HCT116 (cell line): Measurements from ENCODE around the gene ZNF462. TPM values are rescaled to one million over a fixed set of nuclear protein-coding genes. Genes with fewer than 3 reads are reported as not detected.

Experiments used
- ATAC-seq: fragments of 200-7000 bp; cut with Tn5 transposase; 2 replicates; pipeline ENCODE4 v1.9.1; 2020; ENCODE audit warnings: mild to moderate bottlenecking, moderate library complexity
- BruUV-seq: library from RNA; stranded (reverse); fragments of 400-500 nt; replicated peaks from 2 replicates; lab custom pipeline; 2021; lab: Mats Ljungman, UMichigan
- CTCF ChIA-PET: fragments of 300-600 bp; sonication (Branson Sonifier 250); formaldehyde crosslinking; loops from one replicate; lab custom pipeline; 2021; ENCODE audit warnings: antibody characterized with exemption; lab: Charles Lee
- POLR2A ChIA-PET: fragments of 300-600, 350-600 bp; sonication (Branson Sonifier 250); formaldehyde crosslinking; loops from one replicate; lab custom pipeline; 2021; ENCODE audit warnings: antibody characterized with exemption; lab: Charles Lee
- RAD21 ChIA-PET, 2 experiments: fragments of 300-600 bp; sonication (Branson Sonifier 250); formaldehyde crosslinking; loops; one replicate each; lab custom pipeline; 2023; ENCODE audit warnings: low total read pairs in 2 of 2; ENCODE audit not compliant: uncharacterized antibody in 2 of 2, unreplicated experiment in 2 of 2, low non-redundant PET in 1 of 2; lab: Charles Lee
- DNase-seq: peaks from one replicate; pipeline ENCODE4 v3.0.0-alpha.2; 2010; ENCODE audit warnings: low read depth, low spot score
- H2AFZ ChIP-seq: fragments of 200-600 bp; shearing (Covaris generic), sonication (generic); 2 replicates; pipeline ENCODE4 v1.6.1; 2017; ENCODE audit warnings: low read depth, mixed run types, mixed read lengths, antibody characterized with exemption, low read length; ENCODE audit not compliant: poor library complexity, severe bottlenecking
- H3K27ac ChIP-seq: 2 replicates; pipeline ENCODE4 v1.5.1; 2012; ENCODE audit warnings: low read depth, low read length
- H3K27me3 ChIP-seq: fragments of 200-600 bp; sonication (generic); 2 replicates; pipeline ENCODE4 v1.6.1; 2016; ENCODE audit warnings: mixed run types, low read length, mixed read lengths; ENCODE audit not compliant: insufficient read depth
- H3K36me3 ChIP-seq, 2 experiments: fragments of 200-500 bp in 1 of 2; fragments of 200-600 bp in 1 of 2; sonication (Bioruptor generic) in 1 of 2; sonication (generic) in 1 of 2; 2 replicates each; pipeline versions ENCODE4 v1.5.1 to v1.6.1; 2014 to 2016; ENCODE audit warnings: low read length in 2 of 2, inconsistent platforms in 1 of 2, mixed read lengths in 1 of 2, mixed run types in 1 of 2; ENCODE audit not compliant: insufficient read depth in 2 of 2, control insufficient read depth in 1 of 2
- H3K4me1 ChIP-seq, 2 experiments: fragments of 200-600 bp in 1 of 2; sonication (generic) in 1 of 2; 2 replicates each; pipeline versions ENCODE4 v1.5.1 to v1.6.1; 2012 to 2017; ENCODE audit warnings: low read length in 2 of 2, inconsistent platforms in 1 of 2, mild to moderate bottlenecking in 1 of 2, mixed read lengths in 1 of 2, mixed run types in 1 of 2, moderate library complexity in 1 of 2; ENCODE audit not compliant: insufficient read depth in 2 of 2, control insufficient read depth in 1 of 2
- H3K4me2 ChIP-seq: fragments of 200-600 bp; sonication (generic); 2 replicates; pipeline ENCODE4 v1.6.1; 2017; ENCODE audit warnings: mixed run types, low read length, mixed read lengths
- H3K4me3 ChIP-seq, 2 experiments: fragments of 200-600 bp in 1 of 2; sonication (generic) in 1 of 2; replicated peaks in 1 of 2; 2 replicates each; pipeline ENCODE4 v1.5.1; 2011 to 2016; ENCODE audit warnings: low read length in 2 of 2, control low read depth in 1 of 2, low read depth in 1 of 2, mild to moderate bottlenecking in 1 of 2, mixed read lengths in 1 of 2, mixed run types in 1 of 2
- H3K79me2 ChIP-seq: fragments of 200-600 bp; sonication (generic); 2 replicates; pipeline ENCODE4 v1.6.1; 2017; ENCODE audit warnings: mild to moderate bottlenecking, mixed run types, low read length, moderate library complexity, mixed read lengths; ENCODE audit not compliant: insufficient read depth
- H3K9ac ChIP-seq: fragments of 200-600 bp; sonication (generic); 2 replicates; pipeline ENCODE4 v1.6.1; 2016; ENCODE audit warnings: low read length, mixed read lengths
- H3K9me2 ChIP-seq: fragments of 200-600 bp; sonication (generic), shearing (Covaris generic); 2 replicates; pipeline ENCODE4 v1.6.1; 2017; ENCODE audit warnings: mixed run types, mild to moderate bottlenecking, moderate library complexity; ENCODE audit not compliant: insufficient read depth
- H3K9me3 ChIP-seq, 2 experiments: fragments of 200-500 bp in 1 of 2; fragments of 200-600 bp in 1 of 2; sonication (Bioruptor generic) in 1 of 2; sonication (generic) in 1 of 2; 2 replicates each; pipeline ENCODE4 v1.6.1; 2014 to 2017; ENCODE audit warnings: low read length in 2 of 2, mixed read lengths in 2 of 2, inconsistent platforms in 1 of 2, low read depth in 1 of 2, mild to moderate bottlenecking in 1 of 2, mixed run types in 1 of 2, moderate library complexity in 1 of 2; ENCODE audit not compliant: control insufficient read depth in 1 of 2, insufficient read depth in 1 of 2
- H4K20me1 ChIP-seq: fragments of 200-600 bp; sonication (generic), shearing (Covaris generic); 2 replicates; pipeline ENCODE4 v1.6.1; 2017; ENCODE audit warnings: mixed run types, mild to moderate bottlenecking, moderate library complexity; ENCODE audit not compliant: insufficient read depth
- CBX3 ChIP-seq: IDR thresholded peaks from 2 replicates; pipeline ENCODE4 v1.6.1; 2012; ENCODE audit warnings: low read depth
- CEBPB ChIP-seq: IDR thresholded peaks from 2 replicates; pipeline ENCODE4 v1.6.1; 2012; ENCODE audit warnings: low read depth
- CTCF ChIP-seq, 3 experiments: fragments of 200-600 bp in 1 of 3; sonication (generic) in 1 of 3; IDR thresholded peaks in 2 of 3; conservative IDR thresholded peaks in 1 of 3; 2 replicates each; pipeline ENCODE4 v1.5.1; 2012 to 2017; ENCODE audit warnings: low read depth in 2 of 3, low read length in 2 of 3, antibody characterized with exemption in 1 of 3, borderline replicate concordance in 1 of 3, control low read depth in 1 of 3, mild to moderate bottlenecking in 1 of 3, mixed read lengths in 1 of 3, mixed run types in 1 of 3, moderate library complexity in 1 of 3; ENCODE audit not compliant: insufficient read depth in 1 of 3
- EGR1 ChIP-seq: IDR thresholded peaks from 2 replicates; pipeline ENCODE4 v1.6.1; 2012; ENCODE audit warnings: low read depth
- EZH2 ChIP-seq: fragments of 200-600 bp; sonication (generic); IDR thresholded peaks from 2 replicates; pipeline ENCODE4 v1.6.1; 2017; ENCODE audit warnings: antibody characterized with exemption, mixed run types
- EZH2phosphoT487 ChIP-seq: fragments of 200-600 bp; IDR thresholded peaks from 2 replicates; pipeline ENCODE4 v1.6.1; 2018; ENCODE audit warnings: antibody characterized with exemption, borderline replicate concordance
- FOSL1 ChIP-seq: IDR thresholded peaks from 2 replicates; pipeline ENCODE4 v1.6.1; 2012; ENCODE audit warnings: low read depth
- POLR2A ChIP-seq: IDR thresholded peaks from 2 replicates; pipeline ENCODE4 v1.7.0; 2011; ENCODE audit warnings: borderline replicate concordance; ENCODE audit not compliant: insufficient read depth, insufficient read length; ENCODE audit errors: extremely low read depth
- POLR2AphosphoS5 ChIP-seq: IDR thresholded peaks from 2 replicates; pipeline ENCODE4 v1.6.1; 2011; ENCODE audit warnings: mild to moderate bottlenecking, low read depth, low read length, moderate library complexity
- SIN3A ChIP-seq: IDR thresholded peaks from 2 replicates; pipeline ENCODE4 v1.6.1; 2012; ENCODE audit warnings: low read depth
- SP1 ChIP-seq: IDR thresholded peaks from 2 replicates; pipeline ENCODE4 v1.6.1; 2012; ENCODE audit warnings: low read depth
- SRF ChIP-seq: IDR thresholded peaks from 2 replicates; pipeline ENCODE4 v1.6.1; 2012; ENCODE audit warnings: low read depth
- YY1 ChIP-seq: IDR thresholded peaks from 2 replicates; pipeline ENCODE4 v1.6.1; 2011; ENCODE audit warnings: low read length, low read depth, moderate library complexity, mild to moderate bottlenecking; ENCODE audit not compliant: insufficient replicate concordance; ENCODE audit errors: extremely low read depth
- ZFX ChIP-seq: fragments of 450-650 bp; IDR thresholded peaks from 2 replicates; pipeline ENCODE4 v1.6.1; 2017
- ZNF274 ChIP-seq: fragments of 200-500 bp; sonication (Bioruptor generic); IDR thresholded peaks from 2 replicates; pipeline ENCODE4 v1.6.1; 2014; ENCODE audit warnings: mild to moderate bottlenecking, low read depth, low read length, inconsistent platforms
- intact Hi-C: fragments of 100-400 bp; cut with micrococcal nuclease; formaldehyde crosslinking; loops from 2 replicates; pipeline ENCODE4 v1.10.0; 2022
- total RNA-seq: library from RNA; stranded (reverse); gene quantifications from one replicate; pipeline ENCODE4 v1.2.1, GENCODE V29; 2021; ENCODE audit not compliant: unreplicated experiment
- TF ChIP-seq, protein P1 (sequence below): IDR thresholded peaks from 2 replicates; pipeline ENCODE4 v1.6.1; 2012
- TF ChIP-seq, protein P2 (sequence below): IDR thresholded peaks from 2 replicates; pipeline ENCODE4 v1.6.1; 2012

ZNF462 gene
- total RNA-seq, 1 experiment from 2014 or later: 18.1 TPM

DNA sequence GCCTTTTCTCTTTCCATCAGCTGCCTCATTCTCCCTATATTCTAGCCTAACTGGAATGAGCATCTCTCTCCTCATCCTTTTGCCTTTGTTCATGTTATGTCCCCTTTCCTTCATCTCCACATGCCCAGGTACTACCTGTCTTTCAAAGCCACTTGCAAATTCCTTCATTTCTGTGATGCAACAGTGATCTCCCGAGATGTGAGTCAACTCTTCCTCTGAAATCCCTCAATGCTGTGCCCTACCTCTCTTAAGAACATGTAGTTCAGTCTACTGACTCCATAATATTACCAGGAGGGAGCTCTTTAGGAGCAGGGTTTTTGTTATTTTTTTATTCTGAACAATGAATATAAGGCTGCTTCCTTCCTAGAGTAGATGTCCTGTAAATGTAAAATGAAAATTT is 91.6 kb downstream of the ZNF462 start:
- H3K27ac ChIP-seq: no peak overlapping the region
- no peak for DNase-seq
- H3K9me3 ChIP-seq: no peaks in the 10 kb centered on the region
- TF ChIP-seq ZNF274: no peak
- TF ChIP-seq ZFX: no peak
- H3K9ac ChIP-seq: no peak overlapping the region
- RAD21 ChIA-PET: no interaction called here
- H3K4me2 ChIP-seq: no peak overlapping the region
- CTCF ChIA-PET: no interaction called here
- no peak for ATAC-seq
- H3K27me3 ChIP-seq: no peaks in the 10 kb centered on the region
- no peak overlapping the region for H2AFZ ChIP-seq
- H3K36me3 ChIP-seq: no peaks in the 10 kb centered on the region
- no TSS peak for BruUV-seq
- no peaks in the 10 kb centered on the region for H3K9me2 ChIP-seq
- peaks cover 0 to 5% of the 10 kb centered on the region in 2 experiments; a peak in 1 of 4 replicates for H3K4me1 ChIP-seq
- intact Hi-C loops: no loop called here
- H3K79me2 ChIP-seq: no peaks in the 10 kb centered on the region
- no peaks in the 10 kb centered on the region for H4K20me1 ChIP-seq
- POLR2A ChIA-PET: no interaction called here
- H3K4me3 ChIP-seq: no peak overlapping the region

DNA sequence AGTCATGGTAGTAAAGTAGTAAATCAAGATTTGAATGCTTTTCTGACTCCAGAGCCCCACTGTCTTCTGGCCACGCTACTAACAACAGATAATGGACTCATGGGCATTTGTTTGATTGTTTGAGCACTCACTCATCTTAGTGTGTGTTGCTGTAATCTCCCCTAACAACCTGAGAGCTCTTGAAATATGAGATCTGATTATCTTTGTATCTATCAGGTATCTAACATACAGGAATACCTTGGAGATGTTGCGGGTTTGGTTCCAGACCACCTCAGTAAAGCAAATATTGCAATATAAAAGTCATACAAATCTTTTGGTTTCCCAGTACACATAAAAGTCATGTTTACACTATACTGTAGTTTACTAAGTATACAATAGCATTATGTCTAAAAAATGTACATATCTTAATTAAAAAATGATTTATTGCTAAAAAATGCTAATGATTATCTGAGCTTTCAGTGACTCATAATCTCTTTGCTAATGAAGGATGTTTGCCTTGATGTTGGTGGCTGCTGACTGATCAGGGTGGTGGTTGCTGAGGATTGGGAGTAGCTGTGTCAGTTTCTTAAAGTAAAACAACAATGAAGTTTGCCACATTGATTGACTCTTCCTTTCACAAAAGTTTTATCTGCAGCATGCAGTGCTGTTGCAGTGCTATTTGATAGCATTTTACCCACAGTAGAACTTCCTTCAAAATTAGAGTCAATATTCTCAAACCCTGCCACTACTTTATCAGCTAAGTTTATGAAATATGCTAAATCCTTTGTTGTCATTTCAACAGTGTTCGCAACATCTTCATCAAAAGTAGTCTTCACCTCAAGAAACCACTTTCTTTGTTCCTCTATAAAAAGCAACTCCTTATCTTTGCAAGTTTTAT is 92.2 kb downstream of the ZNF462 start:
- H3K9me2 ChIP-seq: no peaks in the 10 kb centered on the region
- H3K79me2 ChIP-seq: no peaks in the 10 kb centered on the region
- ChIA-PET POLR2A (no interaction called here), CTCF (no interaction called here), RAD21 (no interaction called here)
- TF ChIP-seq SP1: no peak
- no peak for TF ChIP-seq EZH2phosphoT487
- TF ChIP-seq POLR2A: no peak
- no peak for TF ChIP-seq EZH2
- TF ChIP-seq, protein P1, sequence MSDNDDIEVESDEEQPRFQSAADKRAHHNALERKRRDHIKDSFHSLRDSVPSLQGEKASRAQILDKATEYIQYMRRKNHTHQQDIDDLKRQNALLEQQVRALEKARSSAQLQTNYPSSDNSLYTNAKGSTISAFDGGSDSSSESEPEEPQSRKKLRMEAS: no peak
- no peak for TF ChIP-seq CTCF (IDR thresholded peaks at IDR 0.05 in 2 of 3, conservative IDR thresholded peaks at IDR 0.05 in 1 of 3; ENCODE audit: borderline replicate concordance in 1 of 3, insufficient read depth in 1 of 3, low read depth in 2 of 3, low read length in 2 of 3)
- TF ChIP-seq, protein P2, sequence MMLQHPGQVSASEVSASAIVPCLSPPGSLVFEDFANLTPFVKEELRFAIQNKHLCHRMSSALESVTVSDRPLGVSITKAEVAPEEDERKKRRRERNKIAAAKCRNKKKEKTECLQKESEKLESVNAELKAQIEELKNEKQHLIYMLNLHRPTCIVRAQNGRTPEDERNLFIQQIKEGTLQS: no peak
- no peak for TF ChIP-seq SIN3A
- no peak for TF ChIP-seq FOSL1
- no peak for TF ChIP-seq EGR1
- no peak for TF ChIP-seq POLR2AphosphoS5
- TF ChIP-seq CBX3: no peak
- no peak for TF ChIP-seq YY1
- no peak for TF ChIP-seq SRF
- no peak for TF ChIP-seq CEBPB
- H3K9me3 ChIP-seq: no peaks in the 10 kb centered on the region
- H3K27ac ChIP-seq: no peak overlapping the region
- intact Hi-C loops: no loop called here
- no peak overlapping the region for H3K4me3 ChIP-seq
- no peak overlapping the region for H3K4me2 ChIP-seq
- ATAC-seq (no peak), DNase-seq (no peak)
- no TSS peak for BruUV-seq
- no peaks in the 10 kb centered on the region for H3K36me3 ChIP-seq
- H4K20me1 ChIP-seq: no peaks in the 10 kb centered on the region
- peaks cover 0 to 5% of the 10 kb centered on the region in 2 experiments; a peak in 1 of 4 replicates for H3K4me1 ChIP-seq
- H3K27me3 ChIP-seq: no peaks in the 10 kb centered on the region
- no peak overlapping the region for H2AFZ ChIP-seq
- no peak overlapping the region for H3K9ac ChIP-seq
